Gastrocnemius medialis (tissue), 4 donors: ENCODE results near the gene NFIC. TPM values are rescaled to one million over a fixed set of nuclear protein-coding genes. Genes with fewer than 3 reads are reported as not detected.

ENCODE experiments used
- ATAC-seq, 2 donors: fragments of 150-250 bp; one replicate each; pipeline ENCODE4 v1.9.1; 2016
- DNase-seq, 2 donors: peaks; one replicate each; pipeline ENCODE4 v3.0.0-alpha.2; 2019
- H3K27ac ChIP-seq, 4 donors: fragments of 200-600 bp; sonication (generic); 1 replicate in 1 of 4; 2 replicates in 3 of 4; pipeline ENCODE4 v1.5.1; 2016 to 2018; ENCODE audit warnings: mild to moderate bottlenecking in 2 of 4, moderate library complexity in 1 of 4
- H3K27me3 ChIP-seq, 3 donors: fragments of 200-600 bp; sonication (generic) in 2 of 3; 1 replicate in 1 of 3; 2 replicates in 2 of 3; pipeline versions ENCODE4 v1.5.1 to v1.6.0; 2016 to 2019; ENCODE audit warnings: mild to moderate bottlenecking in 1 of 3, moderate library complexity in 1 of 3
- H3K36me3 ChIP-seq, 2 donors: fragments of 200-600 bp; sonication (generic) in 1 of 2; one replicate each; pipeline ENCODE4 v1.5.1; 2017 to 2018
- H3K4me1 ChIP-seq, 2 donors: fragments of 200-600 bp; sonication (generic) in 1 of 2; one replicate each; pipeline ENCODE4 v1.5.1; 2016 to 2017; ENCODE audit warnings: mild to moderate bottlenecking in 2 of 2
- H3K4me3 ChIP-seq, 4 donors: fragments of 200-600 bp; sonication (generic) in 3 of 4; 1 replicate in 1 of 4; 2 replicates in 3 of 4; pipeline ENCODE4 v1.5.1; 2016 to 2019; ENCODE audit warnings: mild to moderate bottlenecking in 2 of 4
- H3K9me3 ChIP-seq, 3 donors: fragments of 200-600 bp; sonication (generic) in 2 of 3; 1 replicate in 1 of 3; 2 replicates in 2 of 3; pipeline ENCODE4 v1.5.1; 2016 to 2019
- CTCF ChIP-seq, 5 experiments: fragments of 450-650 bp in 3 of 5; fragments of 200-600 bp in 2 of 5; sonication (generic) in 2 of 5; IDR thresholded peaks in 4 of 5; conservative IDR thresholded peaks in 1 of 5; 1 replicate in 4 of 5; 2 replicates in 1 of 5; pipeline ENCODE4 v1.5.1; 2016 to 2019; ENCODE audit warnings: antibody characterized with exemption in 5 of 5, mild to moderate bottlenecking in 3 of 5, moderate library complexity in 3 of 5
- POLR2A ChIP-seq, 2 donors: fragments of 450-650 bp; IDR thresholded peaks; one replicate each; pipeline ENCODE4 v1.6.1; 2017; ENCODE audit warnings: antibody characterized with exemption in 2 of 2, mild to moderate bottlenecking in 2 of 2, moderate library complexity in 2 of 2
- in situ Hi-C, 4 donors: fragments of 200-750 bp; cut with MboI; loops; one replicate each; pipeline versions ENCODE4 v1.15.0 to v1.8.0; 2017; ENCODE audit warnings: low sequenced_read_pairs in 4 of 4
- intact Hi-C: fragments of 100-400 bp; cut with DNase I; formaldehyde crosslinking; loops from one replicate; pipeline ENCODE4 v1.15.1; 2023; ENCODE audit warnings: low total_unique reads
- total RNA-seq, 4 donors: library from RNA; depleted of rRNA; stranded (reverse); fragments of >200 nt; gene quantifications; one replicate each; pipeline versions ENCODE4 v1.1.0 to v1.2.3, GENCODE V29; 2016

NFIC gene
- total RNA-seq, 4 donors from 2014 or later, result 90.2 to 403 (median 348) TPM

- Histone ChIP-seq H3K9me3 (no peaks in the 10 kb centered on the region), H3K36me3 (no peaks in the 10 kb centered on the region), H3K27me3 (peaks cover 3 to 14% (median 4%) of the 10 kb centered on the region in 3 donors), H3K4me1 (no peaks in the 10 kb centered on the region), H3K27ac (no peak overlapping the region), H3K4me3 (no peak overlapping the region)
- ATAC-seq, result no peak
- TF ChIP-seq CTCF (IDR thresholded peaks at IDR 0.05 in 4 of 5, conservative IDR thresholded peaks at IDR 0.05 in 1 of 5) (no peak), POLR2A (IDR thresholded peaks at IDR 0.05) (no peak)
- intact Hi-C loops (no loop called here), in situ Hi-C loops (loop anchor here (5.0 to 10.0 kb wide), 2 partner anchors 147 to 150 kb away; no protein-coding TSS in a partner anchor)
- DNase-seq, result no peak
These were observed 108.2 kb downstream of the NFIC start for GRCh38 chr19:3474614-3475013.

GRCh38 chr19:3475449-3475848 is 109.1 kb downstream of the NFIC start:
- in situ Hi-C loops, result loop anchor here in 2 of 4 donors (10.0 kb wide), 1 partner anchor 151 kb away; no protein-coding TSS in a partner anchor
- H3K27me3 ChIP-seq, result peaks cover 12 to 22% (median 12%) of the 10 kb centered on the region in 3 donors
- TF ChIP-seq POLR2A (IDR thresholded peaks at IDR 0.05) (no peak), CTCF (IDR thresholded peaks at IDR 0.05 in 4 of 5, conservative IDR thresholded peaks at IDR 0.05 in 1 of 5) (no peak)
- H3K36me3 ChIP-seq, result no peaks in the 10 kb centered on the region
- ATAC-seq (no peak), DNase-seq (no peak)
- intact Hi-C loops, result no loop called here
- no peaks in the 10 kb centered on the region for H3K4me1 ChIP-seq
- H3K4me3 ChIP-seq, result no peak overlapping the region
- no peak overlapping the region for H3K27ac ChIP-seq
- H3K9me3 ChIP-seq, result no peaks in the 10 kb centered on the region

- DNase-seq (no peak), ATAC-seq (no peak)
- in situ Hi-C loops, result loop anchor here in 2 of 4 donors (10.0 kb wide), 1 partner anchor 152 kb away; no protein-coding TSS in a partner anchor
- no peaks in the 10 kb centered on the region for H3K4me1 ChIP-seq
- TF ChIP-seq CTCF (IDR thresholded peaks at IDR 0.05 in 4 of 5, conservative IDR thresholded peaks at IDR 0.05 in 1 of 5) (no peak), POLR2A (IDR thresholded peaks at IDR 0.05) (no peak)
- no peaks in the 10 kb centered on the region for H3K9me3 ChIP-seq
- H3K4me3 ChIP-seq, result no peak overlapping the region
- intact Hi-C loops, result no loop called here
- H3K36me3 ChIP-seq, result no peaks in the 10 kb centered on the region
- H3K27me3 ChIP-seq, result peaks cover 26 to 36% (median 26%) of the 10 kb centered on the region in 3 donors
- no peak overlapping the region for H3K27ac ChIP-seq
These were observed 110.4 kb downstream of the NFIC start for GRCh38 chr19:3476830-3477229.

GRCh38 chr19:3477506-3477905 is 111.1 kb downstream of the NFIC start:
- H3K36me3 ChIP-seq, result no peaks in the 10 kb centered on the region
- in situ Hi-C loops (loop anchor here in 2 of 4 donors (10.0 kb wide), 1 partner anchor 153 kb away; no protein-coding TSS in a partner anchor), intact Hi-C loops (no loop called here)
- DNase-seq (no peak), ATAC-seq (no peak)
- H3K9me3 ChIP-seq, result no peaks in the 10 kb centered on the region
- no peak overlapping the region for H3K4me3 ChIP-seq
- no peak overlapping the region for H3K27ac ChIP-seq
- H3K27me3 ChIP-seq, result peaks cover 32 to 43% (median 33%) of the 10 kb centered on the region in 3 donors
- no peaks in the 10 kb centered on the region for H3K4me1 ChIP-seq
- TF ChIP-seq POLR2A (IDR thresholded peaks at IDR 0.05), result no peak
- TF ChIP-seq CTCF (IDR thresholded peaks at IDR 0.05 in 4 of 5, conservative IDR thresholded peaks at IDR 0.05 in 1 of 5), result no peak

- no peak overlapping the region for H3K27ac ChIP-seq
- H3K27me3 ChIP-seq, result peaks cover 34 to 47% (median 38%) of the 10 kb centered on the region in 3 donors
- DNase-seq (no peak), ATAC-seq (no peak)
- no peaks in the 10 kb centered on the region for H3K9me3 ChIP-seq
- H3K4me1 ChIP-seq, result no peaks in the 10 kb centered on the region
- no peaks in the 10 kb centered on the region for H3K36me3 ChIP-seq
- no peak for TF ChIP-seq CTCF (IDR thresholded peaks at IDR 0.05 in 4 of 5, conservative IDR thresholded peaks at IDR 0.05 in 1 of 5)
- no peak overlapping the region for H3K4me3 ChIP-seq
- intact Hi-C loops, result no loop called here
- in situ Hi-C loops, result loop anchor here in 2 of 4 donors (10.0 kb wide), 1 partner anchor 153 kb away; no protein-coding TSS in a partner anchor
These were observed 111.6 kb downstream of the NFIC start for GRCh38 chr19:3477951-3478350.
